ENCODE measurements around the gene ATP5MC2. TPM values are rescaled to one million over a fixed set of nuclear protein-coding genes. Genes with fewer than 3 reads are reported as not detected.

ATP5MC2 gene
- polyA plus RNA-seq, 3 donors, result 498 to 587 (median 522) TPM

GRCh38 chr12:53717319-53717718 lies 41.4 kb upstream of the ATP5MC2 start:
- H3K36me3 Mint-ChIP-seq, result peaks cover 84 to 93% of the 10 kb centered on the region in 2 donors

GRCh38 chr12:53714004-53714403 lies 38.1 kb upstream of the ATP5MC2 start:
- H3K4me3 Mint-ChIP-seq, result no peak overlapping the region
- Histone ChIP-seq H3K27ac (ENCODE audit: low read depth in 1 of 2, low read length in 2 of 2) (no peak overlapping the region), H3K36me3 (replicated peaks in 1 of 2; ENCODE audit: control insufficient read depth in 1 of 2, insufficient read depth in 2 of 2, low read length in 2 of 2) (peaks cover 47 to 76% of the 10 kb centered on the region in 2 donors), H3K79me2 (ENCODE audit: insufficient read depth, low read length) (no peaks in the 10 kb centered on the region), H3K4me3 (replicated peaks in 1 of 3; ENCODE audit: low read depth in 2 of 3, low read length in 3 of 3) (no peak overlapping the region), H3K4me2 (replicated peaks; ENCODE audit: extremely low read depth, low read length, poor library complexity, severe bottlenecking) (no peak overlapping the region), H3K9ac (ENCODE audit: insufficient read depth, low read length, poor library complexity, severe bottlenecking) (no peak overlapping the region), H4K20me1 (ENCODE audit: insufficient read depth, low read length) (no peaks in the 10 kb centered on the region), H2AFZ (ENCODE audit: insufficient read depth, low read depth, low read length, poor library complexity, severe bottlenecking) (no peak overlapping the region), H3K27me3 (ENCODE audit: control insufficient read depth in 2 of 2, insufficient read depth in 2 of 2, low read length in 2 of 2) (peaks cover 0 to under 1% of the 10 kb centered on the region in 2 donors), H3K9me3 (replicated peaks in 1 of 2; ENCODE audit: control insufficient read depth in 1 of 2, insufficient read depth in 1 of 2, low read length in 2 of 2) (no peaks in the 10 kb centered on the region), H3K4me1 (ENCODE audit: control insufficient read depth in 1 of 2, insufficient read depth in 2 of 2, low read length in 2 of 2) (no peaks in the 10 kb centered on the region)
- intact Hi-C loops (cut with micrococcal nuclease), result no loop called here
- no CpG with 5 or more reads among the region's 4 CpGs for WGBS (ENCODE audit: insufficient coverage)
- H3K27me3 Mint-ChIP-seq (ENCODE audit: low read depth in 3 of 3), result peaks cover 2 to 8% (median 7%) of the 10 kb centered on the region in 3 donors
- peaks cover 2% of the 10 kb centered on the region for H3K4me1 Mint-ChIP-seq
- TF ChIP-seq CTCF (IDR thresholded peaks at IDR 0.05), result no peak
- peaks cover 61 to 72% of the 10 kb centered on the region in 2 donors for H3K36me3 Mint-ChIP-seq
- no peak overlapping the region for H3K27ac Mint-ChIP-seq
- H3K9me3 Mint-ChIP-seq, result no peaks in the 10 kb centered on the region
- no peak for DNase-seq

More at GRCh38 chr12:53717319-53717718, 41.4 kb upstream of the ATP5MC2 start:
- H3K4me3 ChIP-seq (replicated peaks in 1 of 3; ENCODE audit: low read depth in 2 of 3, low read length in 3 of 3), result no peak overlapping the region
- H3K4me1 Mint-ChIP-seq, result no peaks in the 10 kb centered on the region
- no peak for DNase-seq
- no peaks in the 10 kb centered on the region for H3K9me3 ChIP-seq (replicated peaks in 1 of 2; ENCODE audit: control insufficient read depth in 1 of 2, insufficient read depth in 1 of 2, low read length in 2 of 2)
- H3K27me3 Mint-ChIP-seq (ENCODE audit: low read depth in 3 of 3), result peaks cover 0 to 1% (median 0%) of the 10 kb centered on the region in 3 donors
- no peaks in the 10 kb centered on the region for H3K79me2 ChIP-seq (ENCODE audit: insufficient read depth, low read length)
- no peak for TF ChIP-seq CTCF (IDR thresholded peaks at IDR 0.05)
- no peaks in the 10 kb centered on the region for H4K20me1 ChIP-seq (ENCODE audit: insufficient read depth, low read length)
- H3K36me3 ChIP-seq (replicated peaks in 1 of 2; ENCODE audit: control insufficient read depth in 1 of 2, insufficient read depth in 2 of 2, low read length in 2 of 2), result peaks cover 79 to 97% of the 10 kb centered on the region in 2 donors
- H3K4me3 Mint-ChIP-seq, result no peak overlapping the region
- H3K4me1 ChIP-seq (ENCODE audit: control insufficient read depth in 1 of 2, insufficient read depth in 2 of 2, low read length in 2 of 2), result no peaks in the 10 kb centered on the region
- H3K27ac ChIP-seq (ENCODE audit: low read depth in 1 of 2, low read length in 2 of 2), result no peak overlapping the region
- no peak overlapping the region for H3K27ac Mint-ChIP-seq
- H3K9me3 Mint-ChIP-seq, result no peaks in the 10 kb centered on the region
- no peak overlapping the region for H2AFZ ChIP-seq (ENCODE audit: insufficient read depth, low read depth, low read length, poor library complexity, severe bottlenecking)
- H3K4me2 ChIP-seq (replicated peaks; ENCODE audit: extremely low read depth, low read length, poor library complexity, severe bottlenecking), result no peak overlapping the region
- no peaks in the 10 kb centered on the region for H3K27me3 ChIP-seq (ENCODE audit: control insufficient read depth in 2 of 2, insufficient read depth in 2 of 2, low read length in 2 of 2)
- intact Hi-C loops (cut with micrococcal nuclease), result no loop called here
- WGBS (ENCODE audit: insufficient coverage), result 96% methylated on average over 4 of the region's 5 CpGs
- H3K9ac ChIP-seq (ENCODE audit: insufficient read depth, low read length, poor library complexity, severe bottlenecking), result no peak overlapping the region

All from CD14-positive monocyte (primary cell).